DMS153 treated with DMSO at 0.1 percent for 48 hours (cell line): ENCODE measurements around the gene PRKAB1.
"Not testable (repeated sequence)": the region's sequence is repeated elsewhere in the genome, so short reads cannot be mapped to it uniquely, and the experiment has no call there.

Source experiments
- DNase-seq: peaks from one replicate; lab custom pipeline; 2025; ENCODE audit not compliant: unreplicated experiment; lab: John Stamatoyannopoulos, UW

PRKAB1 gene

DNA sequence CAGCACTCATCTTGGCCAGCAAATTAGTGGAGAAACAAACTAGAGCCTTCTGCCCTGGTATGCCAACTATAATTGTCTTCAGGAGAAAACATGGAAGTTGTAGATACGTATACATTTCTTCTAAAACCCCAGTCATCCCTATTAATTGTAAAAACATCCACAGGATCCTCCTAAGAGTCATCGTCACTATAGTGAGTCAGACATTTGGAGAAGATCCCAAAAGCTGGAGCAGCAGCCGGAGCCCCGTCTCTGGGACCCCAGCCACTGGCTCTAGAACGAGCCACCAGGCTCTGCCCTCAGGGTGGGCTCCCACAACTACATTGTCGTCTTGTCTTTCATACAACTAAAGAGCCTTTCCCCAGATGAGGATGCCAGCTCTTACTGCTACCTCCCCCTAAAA is 15.5 kb downstream of the PRKAB1 start:
- no peak for DNase-seq

DNA sequence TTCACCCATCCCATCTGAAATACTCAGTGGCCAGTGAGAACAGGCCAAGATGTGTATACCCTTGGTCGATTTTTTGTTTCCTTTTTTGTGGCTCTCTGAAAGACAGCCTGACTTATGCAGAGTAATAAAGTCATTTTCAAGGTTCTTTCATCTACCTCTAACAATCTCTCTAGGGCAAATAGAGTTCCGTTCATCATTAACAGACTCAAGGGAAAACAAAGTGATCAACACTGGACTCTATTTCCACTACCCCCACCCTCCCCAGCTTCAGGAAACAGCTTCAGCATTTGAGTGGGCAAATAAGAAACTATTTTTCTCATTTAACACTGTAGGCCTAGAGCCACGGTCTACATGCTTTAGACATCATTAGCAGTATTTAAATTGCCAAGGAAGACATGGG is 15.9 kb downstream of the PRKAB1 start:
- DNase-seq = no peak

DNA sequence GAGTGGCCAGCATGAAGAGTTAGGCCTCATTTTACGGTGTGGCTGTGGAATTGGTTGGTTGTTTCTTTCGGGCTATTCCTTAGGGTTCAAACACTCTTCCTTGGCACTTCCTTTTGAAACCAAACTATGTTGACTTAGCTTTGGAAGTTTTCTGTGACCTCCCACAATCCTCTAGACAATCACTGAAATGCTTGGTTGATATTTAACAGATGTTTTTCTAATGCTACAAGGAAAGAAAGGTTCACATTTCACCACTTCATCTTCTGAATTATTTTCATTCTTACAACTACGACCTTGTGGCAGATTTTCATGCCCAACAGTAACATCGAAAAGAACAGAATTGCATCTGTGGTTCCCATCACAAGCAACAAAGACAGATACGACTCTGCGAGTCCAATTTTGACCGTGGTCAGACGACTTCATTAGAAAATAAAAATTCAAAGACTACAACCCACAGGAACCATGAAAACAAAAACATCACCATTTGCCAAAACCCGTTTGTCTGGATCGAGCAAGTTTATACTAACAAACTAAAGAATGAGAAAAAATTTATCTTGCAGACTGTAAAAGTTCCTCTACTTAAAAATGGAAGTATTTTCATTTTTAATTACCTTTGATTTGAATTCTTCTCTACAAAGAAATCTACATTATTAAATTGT is 16.9 kb downstream of the PRKAB1 start:
- DNase-seq = no peak

- no peak for DNase-seq
These were observed 17.4 kb downstream of the PRKAB1 start for GRCh38 chr12:119685375-119685774.

DNA sequence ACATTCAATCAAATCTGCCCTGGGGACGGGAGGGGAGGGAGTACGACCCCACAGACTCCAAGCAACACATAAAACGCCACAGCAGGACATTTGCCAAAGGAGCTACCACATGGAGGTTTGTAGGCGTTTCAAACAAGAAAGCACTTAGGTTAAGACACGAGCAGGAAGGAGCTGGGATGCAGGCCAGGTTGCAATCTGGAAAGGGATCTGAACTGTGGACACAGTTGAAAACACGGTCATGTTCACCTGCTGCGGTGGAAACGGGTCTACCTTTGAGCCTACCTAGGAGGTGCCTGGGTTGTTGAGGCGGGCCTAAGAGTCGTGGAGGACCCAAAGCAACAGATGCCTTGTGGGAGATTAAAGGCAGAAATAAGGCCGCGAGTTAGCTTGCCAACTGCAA is 18.4 kb downstream of the PRKAB1 start:
- DNase-seq = no peak

- no peak for DNase-seq
These were observed 18.8 kb downstream of the PRKAB1 start for GRCh38 chr12:119686776-119687175.

DNA sequence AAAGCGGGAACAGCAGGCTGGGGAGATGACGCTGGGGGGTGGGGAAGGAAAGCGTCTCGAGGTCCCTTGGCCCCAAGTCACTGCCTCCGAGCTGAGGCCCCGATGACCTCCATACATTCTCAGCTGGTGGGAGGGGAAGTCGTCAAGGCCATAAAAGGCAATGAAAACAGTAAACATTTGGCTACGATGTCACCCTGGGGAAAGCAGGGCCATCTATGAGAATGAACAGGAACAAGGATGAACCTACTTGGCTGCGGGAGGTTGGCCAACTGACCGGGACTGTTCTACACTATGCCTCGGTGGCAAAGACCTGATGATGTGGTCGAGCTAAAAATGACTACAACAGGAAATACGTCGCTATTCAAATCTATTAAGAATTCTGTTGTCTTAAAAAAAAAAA is 19.5 kb downstream of the PRKAB1 start:
- no peak for DNase-seq

DNA sequence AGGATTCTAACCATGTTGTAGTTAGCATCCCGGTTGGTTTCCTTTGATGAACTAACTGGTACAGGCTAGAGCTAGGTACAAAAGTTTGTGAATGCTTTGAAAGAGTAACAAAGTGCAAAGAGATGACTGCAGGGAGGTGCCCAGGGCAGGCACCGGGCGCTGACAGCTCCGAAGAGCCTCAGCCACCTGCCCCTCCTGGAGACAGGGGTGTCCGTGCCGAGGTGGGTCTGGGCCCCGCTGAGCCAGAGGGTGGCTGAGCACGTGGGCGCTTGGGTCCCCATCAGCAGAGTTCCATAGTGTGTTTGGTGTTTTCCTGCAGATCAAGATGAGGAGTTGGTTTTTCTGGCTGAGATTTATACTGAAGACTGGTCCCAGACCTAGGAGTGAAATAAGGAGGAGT is 19.9 kb downstream of the PRKAB1 start:
- DNase-seq = no peak

DNA sequence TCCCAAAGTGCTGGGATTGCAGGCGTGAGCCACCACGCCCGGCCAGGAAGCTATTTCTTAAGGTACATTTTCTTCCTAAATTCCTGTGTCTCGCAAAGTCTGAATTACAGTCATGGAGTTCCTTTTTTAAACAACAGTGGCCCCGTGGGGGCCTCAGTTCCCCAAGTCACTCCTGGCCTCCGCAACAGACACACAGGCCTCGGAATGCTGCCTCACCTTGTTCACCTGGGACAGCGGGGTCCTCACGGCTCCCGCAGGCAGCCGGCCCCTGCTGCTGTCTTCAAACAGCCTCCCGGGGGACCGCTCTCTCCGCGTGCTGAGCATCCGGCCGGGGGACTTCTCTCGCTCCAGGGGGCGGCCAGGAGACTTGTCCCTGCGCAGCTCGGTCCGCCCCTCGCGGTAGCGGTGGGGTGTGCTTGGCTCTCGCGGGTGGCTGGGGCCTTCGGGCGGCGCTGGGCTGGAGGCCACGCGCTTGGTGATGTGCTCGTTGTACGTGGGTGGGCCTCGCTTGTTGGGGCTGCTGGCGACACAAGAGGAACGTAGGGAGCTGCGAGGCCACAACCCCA is 22.1 kb downstream of the PRKAB1 start:
- DNase-seq = no peak

GRCh38 chr12:119691202-119691810 is 23.4 kb downstream of the PRKAB1 start:
- DNase-seq = no peak

- DNase-seq = no peak
These were observed 24.5 kb downstream of the PRKAB1 start for GRCh38 chr12:119692410-119692809.

DNA sequence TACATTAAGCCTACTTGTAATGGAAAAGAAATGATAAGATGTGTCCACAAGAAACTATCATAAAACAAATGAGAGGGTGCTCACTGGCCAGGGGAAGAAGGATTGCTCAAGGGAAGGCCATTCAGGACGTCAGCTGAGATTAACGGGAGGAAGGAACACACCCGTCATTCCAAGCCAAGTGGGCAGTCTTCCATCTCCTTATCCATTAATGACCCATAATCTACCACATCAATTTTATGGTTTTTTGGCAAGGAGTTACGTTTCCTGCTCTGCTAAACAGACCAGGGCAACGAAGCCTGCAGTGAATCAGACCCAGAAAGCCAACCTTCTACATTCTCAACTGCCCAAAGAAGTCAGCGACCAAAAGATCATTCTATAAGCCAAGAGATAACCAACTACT is 25.1 kb downstream of the PRKAB1 start:
- DNase-seq = no peak

GRCh38 chr12:119693511-119693910 is 25.6 kb downstream of the PRKAB1 start:
- no peak for DNase-seq

DNA sequence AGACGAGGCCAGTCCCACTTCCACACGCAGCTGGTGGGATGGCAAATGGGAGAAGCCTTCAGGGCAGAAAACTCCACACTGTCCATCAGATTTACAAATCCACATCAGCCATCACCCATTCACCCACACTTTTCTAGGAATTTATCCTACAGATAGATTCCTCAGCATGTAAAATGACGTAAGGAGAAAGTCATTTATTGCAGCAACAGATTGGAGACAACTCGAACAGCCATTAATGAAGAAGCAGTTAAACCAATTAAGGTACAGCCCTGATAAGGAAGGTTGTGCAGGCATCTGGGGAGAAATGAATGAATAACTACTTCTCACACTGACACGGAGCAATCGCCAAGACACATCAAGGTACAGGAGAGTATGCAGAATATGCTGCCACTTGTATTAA is 26.2 kb downstream of the PRKAB1 start:
- DNase-seq = no peak

DNA sequence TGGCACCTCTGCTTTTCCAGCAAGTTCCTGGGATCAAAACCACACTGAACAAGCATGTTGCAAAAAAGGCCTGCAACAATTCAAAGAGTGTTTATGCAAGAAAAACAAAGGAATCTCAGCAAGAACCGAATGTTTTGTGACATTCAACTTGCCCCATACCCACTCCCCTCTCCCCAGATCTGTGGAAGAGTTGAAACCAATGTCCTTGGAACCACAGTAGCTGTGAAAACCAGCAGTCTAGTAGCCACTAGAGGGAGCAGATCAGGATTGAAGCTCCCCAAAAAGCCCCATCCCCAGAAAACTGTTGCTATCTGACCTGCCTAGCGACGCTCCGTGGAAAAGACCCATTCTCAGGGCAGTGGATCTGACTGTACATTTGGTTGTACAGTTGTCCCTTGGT is 27.1 kb downstream of the PRKAB1 start:
- no peak for DNase-seq

DNA sequence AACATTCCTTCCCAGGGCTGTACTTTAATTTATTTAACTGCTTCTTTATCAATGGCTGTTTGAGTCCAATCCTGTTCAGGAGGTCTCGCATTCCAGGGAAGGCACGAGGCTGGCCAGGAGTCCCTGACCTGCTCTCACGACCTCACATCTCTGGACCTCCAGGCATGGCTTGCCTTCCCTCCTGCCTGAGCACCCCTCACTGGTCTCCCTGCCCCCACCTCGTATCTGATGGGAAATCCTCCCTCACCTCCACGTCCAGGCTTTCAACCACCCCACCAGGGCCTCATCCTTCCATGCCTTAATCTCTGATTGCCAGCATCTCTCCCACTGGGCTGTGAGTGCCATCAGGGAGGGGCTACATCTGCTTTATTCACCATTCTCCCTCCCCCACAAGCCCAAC is 29.0 kb downstream of the PRKAB1 start:
- no peak for DNase-seq

DNA sequence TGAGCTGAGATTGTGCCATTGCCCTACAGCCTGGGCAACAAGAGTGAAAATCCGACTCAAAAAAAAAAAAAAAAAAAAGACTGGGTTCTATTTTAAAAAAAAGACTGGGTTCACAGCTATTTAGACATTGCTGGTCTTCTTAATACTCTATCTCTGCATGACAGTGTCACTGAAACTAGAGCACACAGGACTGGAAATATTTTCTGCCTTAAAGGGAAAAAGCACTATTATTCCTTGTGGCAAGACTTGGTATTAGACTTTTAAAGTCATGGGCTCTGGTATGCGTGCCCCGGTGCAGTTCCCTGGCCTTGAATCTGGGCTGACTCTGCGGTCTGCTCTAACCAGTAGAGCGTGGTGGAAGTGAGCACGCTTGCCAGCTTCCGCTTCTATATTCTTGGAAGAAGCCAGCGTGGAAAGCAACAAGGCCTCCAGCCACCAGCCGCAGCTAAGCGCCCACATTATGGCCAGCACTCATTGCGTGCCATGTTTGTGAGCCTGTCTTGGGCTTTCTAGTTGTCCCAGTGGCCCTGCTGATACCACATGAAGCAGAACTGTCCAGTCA is 31.3 kb downstream of the PRKAB1 start:
- no peak for DNase-seq

DNA sequence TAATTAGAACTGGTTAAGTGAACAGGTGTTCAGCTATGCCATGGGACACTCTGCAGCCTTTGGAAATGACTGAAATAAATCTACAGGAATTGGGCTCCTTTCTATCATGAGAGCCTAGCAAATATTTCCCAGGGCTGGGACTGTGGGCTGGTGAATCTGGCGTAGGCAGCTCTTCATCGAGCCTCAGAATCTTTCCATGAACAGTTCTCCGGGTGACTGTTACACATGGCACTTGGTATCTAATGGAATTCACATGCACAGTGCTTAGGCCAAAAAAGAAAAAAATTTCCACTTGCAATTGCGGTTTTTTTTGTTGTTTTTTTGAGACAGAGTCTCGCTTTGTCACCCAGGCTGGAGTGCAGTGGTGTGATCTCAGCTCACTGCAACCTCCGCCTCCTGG is 32.1 kb downstream of the PRKAB1 start:
- DNase-seq = no peak

GRCh38 chr12:119704065-119704747 is 36.3 kb downstream of the PRKAB1 start:
- no peak for DNase-seq

- no peak for DNase-seq
These were observed 37.2 kb downstream of the PRKAB1 start for GRCh38 chr12:119705182-119705581.

- DNase-seq = not testable (repeated sequence)
These were observed 38.5 kb downstream of the PRKAB1 start for GRCh38 chr12:119706427-119706826.
